OCI-LY7 (cell line): ENCODE measurements around the gene LDHD. TPM values are rescaled to one million over a fixed set of nuclear protein-coding genes. Genes with fewer than 3 reads are reported as not detected.

Source experiments
- BruUV-seq: library from RNA; stranded (reverse); fragments of 400-500 nt; replicated peaks from 2 replicates; lab custom pipeline; 2021; lab: Mats Ljungman, UMichigan
- CTCF ChIA-PET: fragments of 300-600 bp; sonication (Branson Sonifier 250); formaldehyde crosslinking; loops from one replicate; lab custom pipeline; 2022; ENCODE audit warnings: antibody characterized with exemption; ENCODE audit not compliant: unreplicated experiment; lab: Charles Lee
- POLR2A ChIA-PET: fragments of 300-600 bp; sonication (Branson Sonifier 250); formaldehyde crosslinking; loops from one replicate; lab custom pipeline; 2022; ENCODE audit warnings: antibody characterized with exemption; lab: Charles Lee
- DNase-seq: peaks from one replicate; pipeline ENCODE4 v3.0.0-alpha.2; 2015; ENCODE audit warnings: low spot score
- H2AFZ ChIP-seq: fragments of 200-600 bp; sonication (generic), shearing (Covaris generic); 2 replicates; pipeline ENCODE4 v1.6.1; 2014; ENCODE audit warnings: mild to moderate bottlenecking, antibody characterized with exemption, low read length, moderate library complexity
- H3K27ac ChIP-seq: fragments of 200-600 bp; sonication (generic); 2 replicates; pipeline ENCODE4 v1.5.1; 2014; ENCODE audit warnings: mixed run types, low read depth, mild to moderate bottlenecking, moderate library complexity, low read length, inconsistent platforms; ENCODE audit not compliant: poor library complexity, severe bottlenecking
- H3K36me3 ChIP-seq: fragments of 200-600 bp; sonication (generic); 2 replicates; pipeline ENCODE4 v1.6.1; 2014; ENCODE audit warnings: mild to moderate bottlenecking, antibody characterized with exemption, low read length, moderate library complexity, mixed read lengths; ENCODE audit not compliant: insufficient read depth
- H3K4me1 ChIP-seq: fragments of 200-600 bp; sonication (generic); 2 replicates; pipeline ENCODE4 v1.5.1; 2014; ENCODE audit warnings: mild to moderate bottlenecking, low read length; ENCODE audit not compliant: insufficient read depth, poor library complexity, severe bottlenecking
- H3K4me2 ChIP-seq: fragments of 200-600 bp; sonication (generic); 2 replicates; pipeline ENCODE4 v1.6.1; 2014; ENCODE audit warnings: mild to moderate bottlenecking, low read length
- H3K4me3 ChIP-seq: fragments of 200-600 bp; sonication (generic); 2 replicates; pipeline ENCODE4 v1.5.1; 2014; ENCODE audit warnings: mild to moderate bottlenecking, low read depth, low read length; ENCODE audit not compliant: poor library complexity, severe bottlenecking
- H3K79me2 ChIP-seq: fragments of 200-600 bp; sonication (generic); 2 replicates; pipeline ENCODE4 v1.6.1; 2016; ENCODE audit warnings: low read depth, mild to moderate bottlenecking, low read length, moderate library complexity, mixed read lengths; ENCODE audit not compliant: insufficient read depth
- H3K9me2 ChIP-seq: fragments of 200-600 bp; sonication (generic); 2 replicates; pipeline ENCODE4 v1.6.1; 2016; ENCODE audit warnings: mild to moderate bottlenecking, low read length, mixed read lengths; ENCODE audit not compliant: insufficient read depth
- H3K9me3 ChIP-seq: fragments of 200-600 bp; sonication (generic); 2 replicates; pipeline ENCODE4 v1.6.1; 2014; ENCODE audit warnings: mild to moderate bottlenecking, mixed run types, low read length, mixed read lengths
- H4K20me1 ChIP-seq: fragments of 200-600 bp; sonication (generic); 2 replicates; pipeline ENCODE4 v1.6.1; 2014; ENCODE audit warnings: mild to moderate bottlenecking, antibody characterized with exemption, low read length, moderate library complexity, mixed read lengths; ENCODE audit not compliant: insufficient read depth
- EZH2phosphoT487 ChIP-seq: fragments of 200-600 bp; sonication (generic); IDR thresholded peaks from 2 replicates; pipeline ENCODE4 v1.6.1; 2018; ENCODE audit warnings: low read depth, borderline replicate concordance, mild to moderate bottlenecking, mixed run types, antibody characterized with exemption, low read length, moderate library complexity, mixed read lengths
- intact Hi-C: fragments of 100-400 bp; cut with micrococcal nuclease; formaldehyde crosslinking; loops from one replicate; pipeline ENCODE4 v1.10.0; 2022; ENCODE audit not compliant: unreplicated experiment
- total RNA-seq, 2 experiments: library from RNA; depleted of rRNA in 1 of 2; stranded (reverse); fragments of >200 nt in 1 of 2; shearing (Covaris generic) in 1 of 2; gene quantifications; 2 replicates each; pipeline ENCODE4 v1.2.3, GENCODE V29; 2014 to 2022
- TF ChIP-seq, protein P1 (sequence below): fragments of 200-600 bp; sonication (generic); conservative IDR thresholded peaks from 2 replicates; pipeline ENCODE4 v1.5.1; 2014; ENCODE audit warnings: mild to moderate bottlenecking, antibody characterized with exemption, low read length, moderate library complexity, mixed read lengths

LDHD gene
- total RNA-seq, 2 experiments from 2014 or later: 0.09 to 0.48 TPM

DNA sequence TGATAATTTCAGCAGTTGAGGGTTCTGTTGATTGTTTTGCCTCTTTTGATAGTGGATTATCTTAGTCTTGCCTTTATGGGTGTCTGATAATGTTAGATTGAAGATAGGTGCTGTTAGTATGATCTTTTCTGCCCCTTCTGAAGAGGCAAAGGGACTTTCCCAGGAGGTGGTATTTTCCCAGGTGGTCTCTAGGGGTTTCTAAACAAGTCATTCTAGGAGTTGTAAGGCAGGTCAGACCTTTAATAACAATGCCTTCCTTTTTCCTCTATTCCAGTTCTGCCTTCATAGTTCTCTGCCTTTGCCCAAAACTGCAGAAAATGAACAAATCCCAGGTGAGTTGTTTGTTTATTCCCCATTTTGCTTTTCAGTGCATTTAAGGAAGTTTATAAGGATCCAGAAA lies 36.1 kb upstream of the LDHD start:
- H4K20me1 ChIP-seq: 0 out of 2 replicates have a peak, but pooled peaks cover 3% of the 10 kb centered on the region
- ChIA-PET POLR2A (no interaction called here), CTCF (no interaction called here)
- H3K36me3 ChIP-seq: peaks cover 71% of the 10 kb centered on the region
- intact Hi-C loops: no loop called here
- BruUV-seq: no TSS peak
- no peak overlapping the region for H3K4me2 ChIP-seq
- H3K4me3 ChIP-seq: no peak overlapping the region
- no peak overlapping the region for H3K27ac ChIP-seq
- H3K79me2 ChIP-seq: peaks cover 50% of the 10 kb centered on the region
- H2AFZ ChIP-seq: no peak overlapping the region
- TF ChIP-seq EZH2phosphoT487: no peak
- TF ChIP-seq, protein P1, sequence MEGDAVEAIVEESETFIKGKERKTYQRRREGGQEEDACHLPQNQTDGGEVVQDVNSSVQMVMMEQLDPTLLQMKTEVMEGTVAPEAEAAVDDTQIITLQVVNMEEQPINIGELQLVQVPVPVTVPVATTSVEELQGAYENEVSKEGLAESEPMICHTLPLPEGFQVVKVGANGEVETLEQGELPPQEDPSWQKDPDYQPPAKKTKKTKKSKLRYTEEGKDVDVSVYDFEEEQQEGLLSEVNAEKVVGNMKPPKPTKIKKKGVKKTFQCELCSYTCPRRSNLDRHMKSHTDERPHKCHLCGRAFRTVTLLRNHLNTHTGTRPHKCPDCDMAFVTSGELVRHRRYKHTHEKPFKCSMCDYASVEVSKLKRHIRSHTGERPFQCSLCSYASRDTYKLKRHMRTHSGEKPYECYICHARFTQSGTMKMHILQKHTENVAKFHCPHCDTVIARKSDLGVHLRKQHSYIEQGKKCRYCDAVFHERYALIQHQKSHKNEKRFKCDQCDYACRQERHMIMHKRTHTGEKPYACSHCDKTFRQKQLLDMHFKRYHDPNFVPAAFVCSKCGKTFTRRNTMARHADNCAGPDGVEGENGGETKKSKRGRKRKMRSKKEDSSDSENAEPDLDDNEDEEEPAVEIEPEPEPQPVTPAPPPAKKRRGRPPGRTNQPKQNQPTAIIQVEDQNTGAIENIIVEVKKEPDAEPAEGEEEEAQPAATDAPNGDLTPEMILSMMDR: no peak
- no peaks in the 10 kb centered on the region for H3K9me2 ChIP-seq
- H3K9me3 ChIP-seq: peaks cover 37% of the 10 kb centered on the region
- no peak for DNase-seq
- peaks cover 9% of the 10 kb centered on the region for H3K4me1 ChIP-seq

DNA sequence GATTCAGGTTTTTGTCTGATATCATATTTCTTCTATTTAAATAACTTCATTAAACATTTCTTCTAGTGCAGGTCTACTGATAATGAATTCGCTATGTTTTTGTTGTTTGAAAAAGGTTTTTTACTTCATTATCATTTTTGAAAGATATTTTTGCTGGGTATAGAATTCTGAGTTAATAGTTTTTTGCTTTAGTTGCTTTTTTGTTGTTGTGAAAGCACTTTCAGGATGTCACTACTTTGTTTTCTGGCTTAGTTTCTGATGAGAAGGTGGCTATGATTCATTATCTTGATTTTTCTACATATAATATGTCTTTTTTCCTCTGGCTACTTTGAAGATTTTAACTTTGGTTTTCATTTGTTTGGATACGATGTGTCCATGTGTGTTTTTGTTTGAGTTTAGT lies 35.2 kb upstream of the LDHD start:
- Histone ChIP-seq H3K4me1 (peaks cover 9% of the 10 kb centered on the region), H4K20me1 (0 out of 2 replicates have a peak, but pooled peaks cover 3% of the 10 kb centered on the region), H2AFZ (no peak overlapping the region), H3K9me2 (no peaks in the 10 kb centered on the region), H3K4me2 (no peak overlapping the region), H3K27ac (no peak overlapping the region), H3K9me3 (peaks cover 37% of the 10 kb centered on the region), H3K36me3 (peaks cover 64% of the 10 kb centered on the region), H3K79me2 (peaks cover 50% of the 10 kb centered on the region), H3K4me3 (no peak overlapping the region)
- no peak for TF ChIP-seq EZH2phosphoT487
- TF ChIP-seq, protein P1: no peak
- no TSS peak for BruUV-seq
- ChIA-PET POLR2A (no interaction called here), CTCF (no interaction called here)
- DNase-seq: no peak
- intact Hi-C loops: no loop called here

DNA sequence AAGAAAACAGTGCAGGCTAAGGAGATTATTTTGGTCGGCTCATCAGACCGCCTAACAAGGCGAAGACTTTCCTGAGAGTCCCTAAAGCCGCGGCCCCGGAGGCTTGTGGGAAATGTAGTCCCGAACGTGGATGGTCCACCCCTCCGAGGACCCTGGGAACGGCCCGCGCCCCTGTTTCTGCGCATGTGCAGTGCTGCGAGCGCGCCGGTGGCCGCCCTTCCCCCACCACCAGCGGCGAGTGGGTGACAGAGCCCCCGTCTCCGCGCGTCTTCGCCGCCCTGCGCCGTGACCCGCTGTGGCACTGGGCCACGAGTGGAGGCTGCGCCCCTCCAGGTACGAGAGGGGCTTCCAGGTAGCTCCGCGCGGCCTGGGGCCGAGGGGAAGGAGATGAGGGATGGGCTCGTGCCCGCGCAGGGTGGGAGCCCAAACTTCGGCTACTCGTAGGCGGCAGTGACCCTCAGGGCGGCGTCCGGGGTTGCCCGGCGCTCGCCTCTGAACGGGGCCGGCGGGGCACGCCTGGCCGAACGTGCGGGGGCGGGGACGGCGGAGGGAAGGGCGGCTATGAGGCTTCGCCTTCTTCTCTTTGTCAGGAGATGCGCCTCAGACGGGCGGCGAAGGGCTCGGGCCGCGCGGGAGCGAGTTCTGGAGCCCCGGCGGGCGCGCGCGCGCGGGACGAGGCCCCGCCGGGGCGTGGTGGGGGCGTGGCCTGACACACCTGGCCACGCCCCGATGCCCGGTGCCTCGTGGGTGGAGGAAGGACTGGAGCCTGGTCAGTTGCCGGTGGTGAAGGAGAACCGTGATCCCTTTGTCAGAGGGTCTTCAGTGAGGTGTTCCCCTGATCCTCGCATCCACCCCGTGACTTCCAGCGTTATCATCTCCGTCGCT lies 32.0 kb upstream of the LDHD start, which contains the start of gene ZFP1:
Gene ZFP1, plus strand, starts transcription at position 214 of the 885 bp plus-strand sequence. CDS start 4,428 bp downstream, outside the sequence.
- DNase-seq: peak; percentile 97
- Histone ChIP-seq H3K9me3 (peaks cover 32% of the 10 kb centered on the region), H3K9me2 (no peaks in the 10 kb centered on the region), H2AFZ (peak within 1 kb of the TSS; percentile 65), H3K79me2 (peaks cover 46% of the 10 kb centered on the region), H3K4me3 (peak within 1 kb of the TSS; percentile 79), H4K20me1 (0 out of 2 replicates have a peak, but pooled peaks cover 3% of the 10 kb centered on the region), H3K4me2 (peak within 1 kb of the TSS; percentile 94), H3K36me3 (peaks cover 33% of the 10 kb centered on the region), H3K4me1 (peaks cover 9% of the 10 kb centered on the region), H3K27ac (peak within 1 kb of the TSS; percentile 72)
- POLR2A ChIA-PET: interaction anchor here (0.6 kb wide), 1 partner anchor 307 kb away, joined by 3 read pairs; no protein-coding TSS in a partner anchor
- intact Hi-C loops: no loop called here
- CTCF ChIA-PET: no interaction called here
- TF ChIP-seq, protein P1: no peak
- TF ChIP-seq EZH2phosphoT487: no peak
- no TSS peak for BruUV-seq
